Measurements from ENCODE around the gene GRWD1. TPM values are rescaled to one million over a fixed set of nuclear protein-coding genes. Genes with fewer than 3 reads are reported as not detected.
A peak's percentile ranks its signal among the peaks of the same experiment; 100 is the strongest.

GRWD1 gene
- polyA plus RNA-seq, 1 experiment: 16.0 TPM

- DNase-seq (ENCODE audit: low read depth, low spot score): no peak
- Histone ChIP-seq H3K9me3 (ENCODE audit: control insufficient read depth, insufficient read depth, low read length) (peaks cover 5% of the 10 kb centered on the region), H3K4me3 (ENCODE audit: low read depth, low read length) (no peak overlapping the region), H3K27ac (ENCODE audit: low read depth, low read length) (no peak overlapping the region), H3K27me3 (ENCODE audit: control insufficient read depth, insufficient read depth, low read length) (no peaks in the 10 kb centered on the region)
- ChIA-PET POLR2A (no interaction called here), CTCF (interaction anchor here (0.6 to 5.4 kb wide), 3 partner anchors 13 to 41 kb away, joined by 3 to 42 read pairs (median 9); partner anchors contain the start of gene KDELR1)
- no peak for TF ChIP-seq CTCF (IDR thresholded peaks at IDR 0.05; ENCODE audit: low read depth, low read length)
Observed at GRCh38 chr19:48403606-48404005, 42.2 kb upstream of the GRWD1 start.

GRCh38 chr19:48405010-48405659 is 40.6 kb upstream of the GRWD1 start:
- Histone ChIP-seq H3K27me3 (ENCODE audit: control insufficient read depth, insufficient read depth, low read length) (no peaks in the 10 kb centered on the region), H3K9me3 (ENCODE audit: control insufficient read depth, insufficient read depth, low read length) (no peaks in the 10 kb centered on the region; the same call in none of the 2 replicates), H3K27ac (ENCODE audit: low read depth, low read length) (no peak overlapping the region), H3K4me3 (ENCODE audit: low read depth, low read length) (no peak overlapping the region)
- ChIA-PET CTCF (interaction anchor here (1.4 to 5.4 kb wide), 3 partner anchors 14 to 40 kb away, joined by 9 to 42 read pairs (median 9); partner anchors contain the start of gene KDELR1), POLR2A (no interaction called here)
- TF ChIP-seq CTCF (IDR thresholded peaks at IDR 0.05; ENCODE audit: low read depth, low read length): no peak
- no peak for DNase-seq (ENCODE audit: low read depth, low spot score)

- CTCF ChIA-PET: interaction anchor here (1.4 kb wide), 1 partner anchor 15 kb away, joined by 9 read pairs; the partner anchor contains the start of gene KDELR1
- POLR2A ChIA-PET: no interaction called here
- H3K27ac ChIP-seq (ENCODE audit: low read depth, low read length): peak overlapping the region; percentile 21
- no peaks in the 10 kb centered on the region; the same call in 1 of the 2 replicates for H3K9me3 ChIP-seq (ENCODE audit: control insufficient read depth, insufficient read depth, low read length)
- H3K4me3 ChIP-seq (ENCODE audit: low read depth, low read length): no peak overlapping the region
- DNase-seq (ENCODE audit: low read depth, low spot score): no peak
- H3K27me3 ChIP-seq (ENCODE audit: control insufficient read depth, insufficient read depth, low read length): no peaks in the 10 kb centered on the region
- TF ChIP-seq CTCF (IDR thresholded peaks at IDR 0.05; ENCODE audit: low read depth, low read length): no peak
Observed at GRCh38 chr19:48405850-48406249, 39.9 kb upstream of the GRWD1 start.

GRCh38 chr19:48413879-48414587 is 31.8 kb upstream of the GRWD1 start:
- TF ChIP-seq CTCF (IDR thresholded peaks at IDR 0.05; ENCODE audit: low read depth, low read length): no peak
- DNase-seq (ENCODE audit: low read depth, low spot score): no peak
- Histone ChIP-seq H3K27me3 (ENCODE audit: control insufficient read depth, insufficient read depth, low read length) (no peaks in the 10 kb centered on the region), H3K9me3 (ENCODE audit: control insufficient read depth, insufficient read depth, low read length) (no peaks in the 10 kb centered on the region; the same call in 1 of the 2 replicates), H3K4me3 (ENCODE audit: low read depth, low read length) (no peak overlapping the region), H3K27ac (ENCODE audit: low read depth, low read length) (no peak overlapping the region)
- ChIA-PET CTCF (interaction anchor here (0.5 to 0.7 kb wide), 3 partner anchors 10 to 170 kb away, joined by 4 to 8 read pairs (median 4); no protein-coding TSS in a partner anchor), POLR2A (no interaction called here)

- CTCF ChIA-PET: no interaction called here
- Histone ChIP-seq H3K27me3 (ENCODE audit: control insufficient read depth, insufficient read depth, low read length) (no peaks in the 10 kb centered on the region), H3K4me3 (ENCODE audit: low read depth, low read length) (no peak overlapping the region), H3K27ac (ENCODE audit: low read depth, low read length) (no peak overlapping the region), H3K9me3 (ENCODE audit: control insufficient read depth, insufficient read depth, low read length) (no peaks in the 10 kb centered on the region; the same call in 1 of the 2 replicates)
- TF ChIP-seq CTCF (IDR thresholded peaks at IDR 0.05; ENCODE audit: low read depth, low read length): no peak
- POLR2A ChIA-PET: no interaction called here
- no peak for DNase-seq (ENCODE audit: low read depth, low spot score)
Observed at GRCh38 chr19:48415395-48415794, 30.4 kb upstream of the GRWD1 start.

All from AG04450 (cell line).